H9 (cell line): ENCODE results near the gene CHDH. TPM values are rescaled to one million over a fixed set of nuclear protein-coding genes. Genes with fewer than 3 reads are reported as not detected.

Experiments
- DNase-seq: peaks from one replicate; pipeline ENCODE4 v3.0.0-alpha.2; 2017
- H2AFZ ChIP-seq: one replicate; pipeline ENCODE4 v1.6.1; 2013; ENCODE audit warnings: mild to moderate bottlenecking, low read length, control low read depth, moderate library complexity
- H2AK5ac ChIP-seq: 2 replicates; pipeline ENCODE4 v1.6.1; 2013; ENCODE audit warnings: low read length, control low read depth, mixed read lengths; ENCODE audit not compliant: insufficient read length
- H2BK120ac ChIP-seq: one replicate; pipeline ENCODE4 v1.6.1; 2013; ENCODE audit warnings: low read depth, mild to moderate bottlenecking, low read length, control low read depth, inconsistent platforms; ENCODE audit not compliant: poor library complexity, severe bottlenecking
- H2BK12ac ChIP-seq: 2 replicates; pipeline ENCODE4 v1.6.1; 2013; ENCODE audit warnings: low read length, control low read depth, mixed read lengths, low read depth; ENCODE audit not compliant: insufficient read length
- H2BK15ac ChIP-seq: 2 replicates; pipeline ENCODE4 v1.6.1; 2013; ENCODE audit warnings: low read depth, low read length, control low read depth
- H2BK20ac ChIP-seq: one replicate; pipeline ENCODE4 v1.6.1; 2013; ENCODE audit warnings: low read depth, mild to moderate bottlenecking, low read length, control low read depth, inconsistent platforms; ENCODE audit not compliant: poor library complexity, severe bottlenecking
- H2BK5ac ChIP-seq: 2 replicates; pipeline ENCODE4 v1.6.1; 2013; ENCODE audit warnings: low read length, control low read depth, mixed read lengths; ENCODE audit not compliant: insufficient read length
- H3K14ac ChIP-seq: 2 replicates; pipeline ENCODE4 v1.6.1; 2013; ENCODE audit warnings: low read length, control low read depth; ENCODE audit not compliant: insufficient read depth
- H3K18ac ChIP-seq: 2 replicates; pipeline ENCODE4 v1.6.1; 2013; ENCODE audit warnings: low read depth, mild to moderate bottlenecking, mixed read lengths, low read length, control low read depth; ENCODE audit not compliant: insufficient read length
- H3K23ac ChIP-seq: 2 replicates; pipeline ENCODE4 v1.6.1; 2013; ENCODE audit warnings: low read length, control low read depth, mixed read lengths, low read depth; ENCODE audit not compliant: insufficient read length
- H3K23me2 ChIP-seq: 2 replicates; pipeline ENCODE4 v1.6.1; 2013; ENCODE audit warnings: low read depth, mild to moderate bottlenecking, mixed read lengths, low read length, control low read depth; ENCODE audit not compliant: insufficient read length, poor library complexity, severe bottlenecking
- H3K27ac ChIP-seq: 2 replicates; pipeline ENCODE4 v1.5.1; 2013; ENCODE audit warnings: low read length, control low read depth, mixed read lengths, low read depth; ENCODE audit not compliant: insufficient read length
- H3K27me3 ChIP-seq: 2 replicates; pipeline ENCODE4 v1.6.1; 2013; ENCODE audit warnings: low read length, control low read depth, inconsistent platforms; ENCODE audit not compliant: insufficient read depth
- H3K4ac ChIP-seq: 2 replicates; pipeline ENCODE4 v1.6.1; 2013; ENCODE audit warnings: low read depth, mild to moderate bottlenecking, control low read depth, inconsistent platforms, low read length, moderate library complexity
- H3K4me1 ChIP-seq: 2 replicates; pipeline ENCODE4 v1.6.1; 2013; ENCODE audit warnings: low read length, control low read depth, inconsistent platforms; ENCODE audit not compliant: insufficient read depth
- H3K4me2 ChIP-seq: 2 replicates; pipeline ENCODE4 v1.6.1; 2013; ENCODE audit warnings: low read length, control low read depth, mixed read lengths; ENCODE audit not compliant: insufficient read length, insufficient read depth
- H3K56ac ChIP-seq: 2 replicates; pipeline ENCODE4 v1.6.1; 2013; ENCODE audit warnings: low read depth, mild to moderate bottlenecking, mixed read lengths, low read length, control low read depth; ENCODE audit not compliant: insufficient read length
- H3K79me1 ChIP-seq: 2 replicates; pipeline ENCODE4 v1.6.1; 2013; ENCODE audit warnings: low read depth, mild to moderate bottlenecking, moderate library complexity, low read length, control low read depth, inconsistent platforms; ENCODE audit not compliant: insufficient read depth, poor library complexity, severe bottlenecking
- H3K79me2 ChIP-seq: 2 replicates; pipeline ENCODE4 v1.6.1; 2013; ENCODE audit warnings: low read length, control low read depth, inconsistent platforms; ENCODE audit not compliant: insufficient read depth
- H3K9ac ChIP-seq: 2 replicates; pipeline ENCODE4 v1.6.1; 2013; ENCODE audit warnings: low read length, control low read depth, mixed read lengths; ENCODE audit not compliant: insufficient read length; ENCODE audit errors: extremely low read depth
- H3K9me3 ChIP-seq: one replicate; pipeline ENCODE4 v1.6.1; 2013; ENCODE audit warnings: low read depth, low read length, inconsistent platforms; ENCODE audit not compliant: control insufficient read depth
- H3T11ph ChIP-seq: one replicate; pipeline ENCODE4 v1.6.1; 2013; ENCODE audit warnings: mild to moderate bottlenecking, low read length, control low read depth, inconsistent platforms
- H4K20me1 ChIP-seq: one replicate; pipeline ENCODE4 v1.6.1; 2013; ENCODE audit not compliant: control insufficient read depth, insufficient read length, insufficient read depth
- H4K5ac ChIP-seq: 2 replicates; pipeline ENCODE4 v1.6.1; 2013; ENCODE audit warnings: low read depth, mild to moderate bottlenecking, mixed read lengths, low read length, control low read depth; ENCODE audit not compliant: insufficient read length
- H4K8ac ChIP-seq: replicated peaks from 2 replicates; pipeline ENCODE4 v1.6.1; 2013; ENCODE audit warnings: low read length, control low read depth, mixed read lengths, low read depth; ENCODE audit not compliant: insufficient read length
- H4K91ac ChIP-seq: 2 replicates; pipeline ENCODE4 v1.6.1; 2013; ENCODE audit warnings: low read depth, mild to moderate bottlenecking, moderate library complexity, mixed read lengths, low read length, control low read depth; ENCODE audit not compliant: insufficient read length
- H3K27ac Mint-ChIP-seq, 3 experiments: 2 replicates in 2 of 3; 3 replicates in 1 of 3; pipeline ENCODE4 v1.8.0; 2020 to 2021; ENCODE audit warnings: mixed read lengths in 3 of 3, mild to moderate bottlenecking in 1 of 3, moderate library complexity in 1 of 3
- H3K27me3 Mint-ChIP-seq: 2 replicates; pipeline ENCODE4 v1.8.0; 2021; ENCODE audit warnings: low read depth, mild to moderate bottlenecking, moderate library complexity, mixed read lengths
- H3K36me3 Mint-ChIP-seq, 3 experiments: 2 replicates in 2 of 3; 3 replicates in 1 of 3; pipeline ENCODE4 v1.8.0; 2020 to 2021; ENCODE audit warnings: low read depth in 3 of 3, mixed read lengths in 3 of 3; ENCODE audit not compliant: insufficient read depth in 1 of 3
- H3K4me1 Mint-ChIP-seq, 2 experiments: 2 replicates each; pipeline ENCODE4 v1.8.0; 2020; ENCODE audit warnings: mixed read lengths in 2 of 2
- H3K4me3 Mint-ChIP-seq, 2 experiments: 2 replicates in 1 of 2; 3 replicates in 1 of 2; pipeline ENCODE4 v1.8.0; 2020 to 2021; ENCODE audit warnings: mild to moderate bottlenecking in 2 of 2, mixed read lengths in 2 of 2, moderate library complexity in 1 of 2
- H3K9me3 Mint-ChIP-seq, 2 experiments: 2 replicates in 1 of 2; 3 replicates in 1 of 2; pipeline ENCODE4 v1.8.0; 2020; ENCODE audit warnings: mild to moderate bottlenecking in 2 of 2, mixed read lengths in 2 of 2, moderate library complexity in 1 of 2
- WGBS: extraction: QIAGEN DNeasy Blood & Tissue Kit; methylation state at CpG from one replicate; pipeline ENCODE4 v1.1.7; 2013; ENCODE audit warnings: missing lambda C conversion rate, low lambda C conversion rate, mixed read lengths; ENCODE audit not compliant: insufficient read length; ENCODE audit errors: extremely low coverage; 5-methylcytosine and 5-hydroxymethylcytosine counted together
- total RNA-seq: library from RNA; stranded (reverse); gene quantifications from 2 replicates; pipeline ENCODE4 v1.2.1, GENCODE V29; 2021
- TF ChIP-seq, protein P1 (sequence below): fragments of 200-600 bp; sonication (generic); conservative IDR thresholded peaks from 3 replicates; pipeline ENCODE4 v1.8.0; 2021; ENCODE audit warnings: antibody characterized with exemption, mild to moderate bottlenecking

CHDH gene
- total RNA-seq, 1 experiment from 2014 or later, result 11.0 TPM

DNA sequence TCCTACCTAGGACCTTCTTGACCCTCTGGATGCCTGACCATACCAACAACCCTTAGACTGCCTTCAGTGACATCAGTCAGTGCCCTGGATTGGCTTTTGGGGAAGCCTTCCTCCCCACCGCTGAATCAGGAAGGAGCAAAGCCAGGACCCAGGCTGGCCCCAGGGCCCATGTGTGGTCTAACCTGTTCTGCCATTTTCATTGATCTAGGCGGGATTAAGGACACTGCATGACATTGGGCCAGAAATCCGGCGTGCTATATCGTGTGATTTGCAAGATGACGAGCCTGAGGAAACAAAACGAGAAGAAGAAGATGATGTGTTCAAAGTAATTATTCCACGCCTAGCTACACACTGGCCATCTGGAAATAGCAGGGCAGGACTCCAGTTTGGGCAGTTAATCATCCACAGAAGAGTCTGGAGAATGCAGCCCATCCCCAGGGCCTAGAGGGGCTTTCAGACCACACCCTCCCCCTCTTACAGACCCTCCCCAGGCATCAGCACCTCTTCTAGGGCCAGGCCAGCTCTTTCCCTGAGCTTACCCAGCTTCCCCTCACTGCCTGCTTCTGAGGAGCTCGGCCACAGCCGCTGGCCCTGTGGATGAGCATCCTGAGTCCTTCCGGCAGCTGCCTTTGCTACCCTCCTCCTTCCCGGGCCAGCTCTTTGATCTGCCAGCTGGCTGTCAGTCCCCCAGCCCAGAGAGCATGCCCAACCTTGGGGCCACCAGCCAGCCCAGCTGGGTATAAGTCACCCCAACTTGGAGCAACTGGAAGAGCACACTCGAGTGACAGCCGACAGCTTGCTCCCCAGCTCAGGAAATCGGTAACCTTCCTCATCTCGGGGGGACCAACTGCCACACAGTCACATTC lies 45.9 kb downstream of the CHDH start:
- H2BK20ac ChIP-seq, result no peak overlapping the region
- H3K4me3 Mint-ChIP-seq, result no peak overlapping the region; a peak in 1 of 5 replicates
- H2BK15ac ChIP-seq, result no peak overlapping the region
- no peak overlapping the region for H3K18ac ChIP-seq
- H2BK12ac ChIP-seq, result no peak overlapping the region
- no peak overlapping the region for H2BK5ac ChIP-seq
- H4K20me1 ChIP-seq, result no peaks in the 10 kb centered on the region
- H3K27ac Mint-ChIP-seq, result no peak overlapping the region
- H3K36me3 Mint-ChIP-seq, result no peaks in the 10 kb centered on the region
- H3T11ph ChIP-seq, result no peak overlapping the region
- no peak overlapping the region for H4K8ac ChIP-seq
- no peak overlapping the region for H2AK5ac ChIP-seq
- H3K23ac ChIP-seq, result no peak overlapping the region
- H3K27me3 ChIP-seq, result no peaks in the 10 kb centered on the region
- no peaks in the 10 kb centered on the region; the same call in 1 of the 2 replicates for H3K27me3 Mint-ChIP-seq
- TF ChIP-seq, protein P1, sequence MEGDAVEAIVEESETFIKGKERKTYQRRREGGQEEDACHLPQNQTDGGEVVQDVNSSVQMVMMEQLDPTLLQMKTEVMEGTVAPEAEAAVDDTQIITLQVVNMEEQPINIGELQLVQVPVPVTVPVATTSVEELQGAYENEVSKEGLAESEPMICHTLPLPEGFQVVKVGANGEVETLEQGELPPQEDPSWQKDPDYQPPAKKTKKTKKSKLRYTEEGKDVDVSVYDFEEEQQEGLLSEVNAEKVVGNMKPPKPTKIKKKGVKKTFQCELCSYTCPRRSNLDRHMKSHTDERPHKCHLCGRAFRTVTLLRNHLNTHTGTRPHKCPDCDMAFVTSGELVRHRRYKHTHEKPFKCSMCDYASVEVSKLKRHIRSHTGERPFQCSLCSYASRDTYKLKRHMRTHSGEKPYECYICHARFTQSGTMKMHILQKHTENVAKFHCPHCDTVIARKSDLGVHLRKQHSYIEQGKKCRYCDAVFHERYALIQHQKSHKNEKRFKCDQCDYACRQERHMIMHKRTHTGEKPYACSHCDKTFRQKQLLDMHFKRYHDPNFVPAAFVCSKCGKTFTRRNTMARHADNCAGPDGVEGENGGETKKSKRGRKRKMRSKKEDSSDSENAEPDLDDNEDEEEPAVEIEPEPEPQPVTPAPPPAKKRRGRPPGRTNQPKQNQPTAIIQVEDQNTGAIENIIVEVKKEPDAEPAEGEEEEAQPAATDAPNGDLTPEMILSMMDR, result no peak
- no peak overlapping the region for H3K4me2 ChIP-seq
- no peak overlapping the region for H2BK120ac ChIP-seq
- no peak overlapping the region for H4K5ac ChIP-seq
- no peaks in the 10 kb centered on the region for H3K23me2 ChIP-seq
- H3K14ac ChIP-seq, result no peak overlapping the region; the same call in 1 of the 2 replicates
- no peak overlapping the region for H2AFZ ChIP-seq
- H3K56ac ChIP-seq, result no peak overlapping the region
- H4K91ac ChIP-seq, result no peak overlapping the region
- H3K9ac ChIP-seq, result no peak overlapping the region
- H3K79me2 ChIP-seq, result no peaks in the 10 kb centered on the region
- H3K79me1 ChIP-seq, result no peaks in the 10 kb centered on the region
- no peaks in the 10 kb centered on the region for H3K9me3 ChIP-seq
- H3K9me3 Mint-ChIP-seq, result no peaks in the 10 kb centered on the region
- H3K4ac ChIP-seq, result no peak overlapping the region
- no CpG with 5 or more reads among the region's 16 CpGs for WGBS
- DNase-seq, result no peak
- H3K27ac ChIP-seq, result no peak overlapping the region
- peaks cover 13 to 18% of the 10 kb centered on the region in 2 experiments for H3K4me1 Mint-ChIP-seq
- H3K4me1 ChIP-seq, result no peaks in the 10 kb centered on the region; the same call in 1 of the 2 replicates
